IMR-90 (cell line): ENCODE data around the gene RNF4. TPM values are rescaled to one million over a fixed set of nuclear protein-coding genes. Genes with fewer than 3 reads are reported as not detected.
A peak's percentile ranks its signal among the peaks of the same experiment; 100 is the strongest.
"Not testable (repeated sequence)": the region's sequence is repeated elsewhere in the genome, so short reads cannot be mapped to it uniquely, and the experiment has no call there.

Experiments
- ATAC-seq: fragments of 200-7000 bp; cut with Tn5 transposase; 2 replicates; pipeline ENCODE4 v1.9.1; 2020; ENCODE audit warnings: low read depth, mild to moderate bottlenecking, moderate library complexity
- BruUV-seq: library from RNA; stranded (reverse); fragments of 400-500 nt; replicated peaks from 2 replicates; lab custom pipeline; 2021; lab: Mats Ljungman, UMichigan
- CTCF ChIA-PET: fragments of 300-600 bp; formaldehyde crosslinking; extraction: SDS; loops from one replicate; lab custom pipeline; 2021; ENCODE audit warnings: antibody characterized with exemption; lab: Yijun Ruan, JAX
- POLR2A ChIA-PET: fragments of 300-600 bp; sonication (Branson Sonifier 250); formaldehyde crosslinking; loops from one replicate; lab custom pipeline; 2022; ENCODE audit warnings: antibody characterized with exemption; ENCODE audit not compliant: unreplicated experiment; lab: Charles Lee
- DNase-seq: peaks from one replicate; pipeline ENCODE4 v3.0.0; 2013
- H2AFZ ChIP-seq: replicated peaks from 2 replicates; pipeline ENCODE3; 2013; ENCODE audit warnings: low read length, mild to moderate bottlenecking; ENCODE audit not compliant: poor library complexity
- H2AK5ac ChIP-seq: 2 replicates; pipeline ENCODE4 v1.6.1; 2013; ENCODE audit warnings: low read depth, low read length, inconsistent platforms
- H2AK9ac ChIP-seq: replicated peaks from 2 replicates; pipeline ENCODE3; 2013; ENCODE audit warnings: mild to moderate bottlenecking, low read depth, low read length, moderate library complexity; ENCODE audit not compliant: poor library complexity
- H2BK120ac ChIP-seq: 2 replicates; pipeline ENCODE4 v1.6.1; 2013; ENCODE audit warnings: low read depth, low read length, inconsistent platforms
- H2BK15ac ChIP-seq: 3 replicates; pipeline ENCODE4 v1.6.1; 2013; ENCODE audit warnings: low read depth, low read length, inconsistent platforms
- H2BK20ac ChIP-seq: 2 replicates; pipeline ENCODE4 v1.6.1; 2013; ENCODE audit warnings: low read depth, mild to moderate bottlenecking, inconsistent platforms, low read length, moderate library complexity
- H2BK5ac ChIP-seq: 2 replicates; pipeline ENCODE4 v1.6.1; 2013; ENCODE audit warnings: mild to moderate bottlenecking, low read depth, low read length, inconsistent platforms; ENCODE audit not compliant: poor library complexity, severe bottlenecking
- H3K14ac ChIP-seq: replicated peaks from 2 replicates; pipeline ENCODE4 v1.6.1; 2013; ENCODE audit warnings: low read depth, low read length, inconsistent platforms
- H3K18ac ChIP-seq: 2 replicates; pipeline ENCODE4 v1.6.1; 2013; ENCODE audit warnings: low read depth, low read length, control low read depth
- H3K23ac ChIP-seq: 2 replicates; pipeline ENCODE4 v1.6.1; 2013; ENCODE audit warnings: low read depth, low read length, inconsistent platforms
- H3K27ac ChIP-seq: 2 replicates; pipeline ENCODE4 v1.5.1; 2013; ENCODE audit warnings: mild to moderate bottlenecking, control low read depth, low read length; ENCODE audit not compliant: insufficient read depth
- H3K27me3 ChIP-seq: 2 replicates; pipeline ENCODE4 v1.6.1; 2013; ENCODE audit warnings: low read length; ENCODE audit not compliant: control insufficient read depth, insufficient read depth
- H3K36me3 ChIP-seq: 2 replicates; pipeline ENCODE4 v1.6.1; 2013; ENCODE audit warnings: low read length, mixed read lengths; ENCODE audit not compliant: control insufficient read depth, insufficient read depth
- H3K4ac ChIP-seq: 2 replicates; pipeline ENCODE4 v1.6.1; 2013; ENCODE audit warnings: low read depth, low read length, inconsistent platforms
- H3K4me1 ChIP-seq: 2 replicates; pipeline ENCODE4 v1.6.1; 2013; ENCODE audit warnings: low read length, mixed read lengths; ENCODE audit not compliant: control insufficient read depth, insufficient read depth
- H3K4me2 ChIP-seq: 2 replicates; pipeline ENCODE4 v1.6.1; 2013; ENCODE audit warnings: low read depth, mild to moderate bottlenecking, control low read depth, low read length, moderate library complexity
- H3K4me3 ChIP-seq: 2 replicates; pipeline ENCODE4 v1.5.1; 2013; ENCODE audit warnings: low read depth, mild to moderate bottlenecking, control low read depth, low read length, moderate library complexity; ENCODE audit not compliant: insufficient read depth
- H3K56ac ChIP-seq: 2 replicates; pipeline ENCODE4 v1.6.1; 2013; ENCODE audit warnings: low read length, inconsistent platforms; ENCODE audit not compliant: insufficient read depth; ENCODE audit errors: extremely low read depth
- H3K79me1 ChIP-seq, 2 experiments: 2 replicates each; pipeline ENCODE4 v1.6.1; 2013; ENCODE audit warnings: low read length in 2 of 2, inconsistent platforms in 1 of 2, low read depth in 1 of 2
- H3K9ac ChIP-seq: 2 replicates; pipeline ENCODE4 v1.6.1; 2013; ENCODE audit warnings: low read depth, low read length, control low read depth
- H3K9me1 ChIP-seq: 2 replicates; pipeline ENCODE4 v1.6.1; 2013; ENCODE audit warnings: low read length, inconsistent platforms; ENCODE audit not compliant: insufficient read depth
- H3K9me3 ChIP-seq: 2 replicates; pipeline ENCODE4 v1.6.1; 2013; ENCODE audit warnings: low read length; ENCODE audit not compliant: control insufficient read depth, insufficient read depth
- H4K20me1 ChIP-seq: 2 replicates; pipeline ENCODE4 v1.6.1; 2013; ENCODE audit warnings: low read length, inconsistent platforms; ENCODE audit not compliant: insufficient read depth
- H4K5ac ChIP-seq: 2 replicates; pipeline ENCODE4 v1.6.1; 2013; ENCODE audit warnings: mild to moderate bottlenecking, low read depth, low read length, control low read depth
- H4K8ac ChIP-seq, 2 experiments: 2 replicates each; pipeline ENCODE4 v1.6.1; 2013; ENCODE audit warnings: low read depth in 2 of 2, low read length in 2 of 2, control low read depth in 1 of 2, inconsistent platforms in 1 of 2
- H4K91ac ChIP-seq: 2 replicates; pipeline ENCODE4 v1.6.1; 2013; ENCODE audit warnings: low read depth, low read length, inconsistent platforms; ENCODE audit not compliant: insufficient read depth
- WGBS, 2 experiments: methylation state at CpG; one replicate each; pipeline versions ENCODE4 v1.1.5 to v1.1.7; 2013; ENCODE audit warnings: missing lambda C conversion rate in 2 of 2; ENCODE audit not compliant: insufficient read length in 1 of 2; ENCODE audit errors: extremely low coverage in 2 of 2; 5-methylcytosine and 5-hydroxymethylcytosine counted together
- dilution Hi-C: fragments of 300-500 bp; cut with HindIII; formaldehyde crosslinking; loops from one replicate; pipeline ENCODE4 v1.14.3; 2018; ENCODE audit warnings: low sequenced_read_pairs; ENCODE audit not compliant: unreplicated experiment
- in situ Hi-C: fragments of 300-500 bp; cut with MboI; formaldehyde crosslinking; loops from 3 replicates; pipeline ENCODE4 v1.14.3; 2019; ENCODE audit warnings: low sequenced_read_pairs, inconsistent platforms, mixed read lengths
- intact Hi-C: fragments of 100-400 bp; cut with micrococcal nuclease; formaldehyde crosslinking; loops from 2 replicates; pipeline ENCODE4 v1.10.0; 2022
- polyA plus RNA-seq, 3 experiments: library from polyadenylated mRNA; depleted of rRNA; stranded (reverse); fragments of >200 nt; gene quantifications; 2 replicates each; pipeline ENCODE4 v1.2.3, GENCODE V29; 2012; ENCODE audit warnings: low replicate concordance in 1 of 3
- total RNA-seq: library from RNA; depleted of rRNA; stranded (reverse); fragments of >200 nt; gene quantifications from 2 replicates; pipeline ENCODE4 v1.2.3, GENCODE V29; 2012

RNF4 gene
- total and polyA plus RNA-seq, 2 of the 4 experiments (the other 2 are of a cell fraction) = 63.8 to 73.8 TPM

DNA sequence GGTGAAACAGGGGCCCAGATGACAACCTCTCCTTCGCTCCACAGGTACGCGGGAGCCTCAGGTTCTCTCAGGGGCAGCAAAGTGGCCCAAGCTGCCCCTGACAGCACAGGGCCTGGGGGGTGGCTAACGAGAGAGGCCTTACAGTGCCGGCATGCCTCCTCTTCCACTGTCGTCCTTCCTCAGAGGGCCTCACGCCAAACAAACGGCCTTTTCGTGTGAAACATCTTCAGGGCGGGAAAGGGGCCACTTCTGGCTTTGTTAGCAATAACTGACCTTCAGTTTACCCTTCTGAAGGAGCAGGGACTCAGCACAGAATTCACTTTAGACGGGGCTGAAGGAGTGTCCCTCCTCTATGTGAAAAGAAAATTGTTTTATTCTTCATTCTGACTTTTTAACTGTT lies 46.0 kb downstream of the RNF4 start:
- H2AFZ ChIP-seq, H4K5ac ChIP-seq, CTCF ChIA-PET, ATAC-seq, in situ Hi-C loops, H3K27me3 ChIP-seq, H2BK120ac ChIP-seq, H2BK20ac ChIP-seq, H4K91ac ChIP-seq, H3K4me3 ChIP-seq, H3K23ac ChIP-seq, H4K20me1 ChIP-seq, H3K9me1 ChIP-seq, intact Hi-C loops, H4K8ac ChIP-seq, H2BK15ac ChIP-seq, H2AK9ac ChIP-seq, POLR2A ChIA-PET, H3K14ac ChIP-seq, H3K4me1 ChIP-seq, H3K27ac ChIP-seq, H3K9me3 ChIP-seq, H2BK5ac ChIP-seq, H3K4ac ChIP-seq, DNase-seq, dilution Hi-C loops, H3K4me2 ChIP-seq, H2AK5ac ChIP-seq, H3K56ac ChIP-seq, H3K18ac ChIP-seq, H3K9ac ChIP-seq: not testable (repeated sequence)
- H3K36me3 ChIP-seq = peaks cover 50% of the 10 kb centered on the region
- 68% methylated on average over 7 of the region's 11 CpGs; no CpG with 5 or more reads in 1 of the 2 experiments for WGBS, 2 experiments
- peaks cover 10 to 29% of the 10 kb centered on the region in 2 experiments; a peak in 3 of 4 replicates for H3K79me1 ChIP-seq
- BruUV-seq = TSS peak; percentile 64
